Measurements from ENCODE around the gene DNMT1.

DNMT1 gene

GRCh38 chr19:10138879-10139795 lies 55.6 kb downstream of the DNMT1 start:
- no peak for DNase-seq

GRCh38 chr19:10137751-10138682 lies 56.7 kb downstream of the DNMT1 start:
- no peak for DNase-seq

GRCh38 chr19:10136936-10137335 lies 57.8 kb downstream of the DNMT1 start:
- no peak for DNase-seq

- DNase-seq, result no peak
Measured at GRCh38 chr19:10135551-10136334, 59.0 kb downstream of the DNMT1 start.

GRCh38 chr19:10134040-10134439 lies 60.7 kb downstream of the DNMT1 start:
- DNase-seq, result no peak

GRCh38 chr19:10133596-10133995 lies 61.2 kb downstream of the DNMT1 start:
- no peak for DNase-seq

- no peak for DNase-seq
Measured at GRCh38 chr19:10132905-10133304, 61.8 kb downstream of the DNMT1 start.

GRCh38 chr19:10126213-10126639 lies 68.5 kb downstream of the DNMT1 start:
- DNase-seq, result no peak

- no peak for DNase-seq
Measured at GRCh38 chr19:10124429-10124828, 70.3 kb downstream of the DNMT1 start.

- no peak for DNase-seq
Measured at GRCh38 chr19:10122045-10122444, 72.7 kb downstream of the DNMT1 start.

GRCh38 chr19:10120538-10121189 lies 74.1 kb downstream of the DNMT1 start:
- DNase-seq, result no peak

GRCh38 chr19:10118960-10119359 lies 75.8 kb downstream of the DNMT1 start:
- no peak for DNase-seq

GRCh38 chr19:10116866-10117616 lies 77.7 kb downstream of the DNMT1 start:
- DNase-seq, result no peak

- DNase-seq, result no peak
Measured at GRCh38 chr19:10116085-10116865, 78.5 kb downstream of the DNMT1 start.

- DNase-seq, result no peak
Measured at GRCh38 chr19:10115392-10116084, 79.2 kb downstream of the DNMT1 start.

- no peak for DNase-seq
Measured at GRCh38 chr19:10114651-10115391, 79.9 kb downstream of the DNMT1 start.

- DNase-seq, result no peak
Measured at GRCh38 chr19:10113964-10114650, 80.6 kb downstream of the DNMT1 start.

- no peak for DNase-seq
Measured at GRCh38 chr19:10113592-10113963, 81.2 kb downstream of the DNMT1 start.
